NT2/D1 (cell line): ENCODE data around the gene RPS6KB2.

Experiments used
- SUZ12 ChIP-seq: IDR thresholded peaks from 2 replicates; pipeline ENCODE4 v1.6.1; 2011; ENCODE audit not compliant: insufficient read length, insufficient read depth; ENCODE audit errors: extremely low read depth
- YY1 ChIP-seq: IDR thresholded peaks from 2 replicates; pipeline ENCODE4 v1.6.1; 2011; ENCODE audit not compliant: insufficient read length, insufficient read depth
- ZNF274 ChIP-seq: IDR thresholded peaks from 2 replicates; pipeline ENCODE4 v1.6.1; 2011; ENCODE audit warnings: mild to moderate bottlenecking, low read depth, low read length

- TF ChIP-seq YY1 (no peak), ZNF274 (no peak), SUZ12 (no peak)
These were observed 5.5 kb downstream of the RPS6KB2 start for GRCh38 chr11:67433536-67434394.
